Subcutaneous abdominal adipose tissue (tissue), 5 donors: Measurements from ENCODE around the gene PFDN2.
A peak's percentile ranks its signal among the peaks of the same experiment; 100 is the strongest.

Experiments used
- H3K27ac ChIP-seq: one replicate; pipeline ENCODE4 v1.7.0; 2013; ENCODE audit warnings: low read depth, mild to moderate bottlenecking, inconsistent platforms, low read length, moderate library complexity
- H3K27me3 ChIP-seq, 5 donors: one replicate each; pipeline ENCODE4 v1.7.0; 2013; ENCODE audit warnings: low read length in 5 of 5, inconsistent platforms in 1 of 5; ENCODE audit not compliant: control insufficient read depth in 5 of 5, insufficient read depth in 4 of 5
- H3K36me3 ChIP-seq, 5 donors: one replicate each; pipeline ENCODE4 v1.7.0; 2013; ENCODE audit warnings: low read length in 5 of 5; ENCODE audit not compliant: control insufficient read depth in 5 of 5, insufficient read depth in 5 of 5
- H3K4me1 ChIP-seq, 5 donors: one replicate each; pipeline ENCODE4 v1.7.0; 2013; ENCODE audit warnings: low read length in 5 of 5, mild to moderate bottlenecking in 3 of 5, moderate library complexity in 1 of 5; ENCODE audit not compliant: control insufficient read depth in 5 of 5, insufficient read depth in 5 of 5
- H3K4me3 ChIP-seq, 5 donors: one replicate each; pipeline ENCODE4 v1.7.0; 2013; ENCODE audit warnings: low read length in 5 of 5, low read depth in 1 of 5
- H3K9ac ChIP-seq, 5 donors: one replicate each; pipeline ENCODE4 v1.7.0; 2013; ENCODE audit warnings: low read length in 5 of 5, mild to moderate bottlenecking in 4 of 5, moderate library complexity in 3 of 5
- H3K9me3 ChIP-seq, 5 donors: one replicate each; pipeline ENCODE4 v1.7.0; 2013; ENCODE audit warnings: low read length in 5 of 5; ENCODE audit not compliant: control insufficient read depth in 5 of 5
- donor health status: healthy.
- donor health status: healthy.
- donor health status: healthy.
- donor health status: healthy.
- donor health status: healthy.

Gene PFDN2

DNA sequence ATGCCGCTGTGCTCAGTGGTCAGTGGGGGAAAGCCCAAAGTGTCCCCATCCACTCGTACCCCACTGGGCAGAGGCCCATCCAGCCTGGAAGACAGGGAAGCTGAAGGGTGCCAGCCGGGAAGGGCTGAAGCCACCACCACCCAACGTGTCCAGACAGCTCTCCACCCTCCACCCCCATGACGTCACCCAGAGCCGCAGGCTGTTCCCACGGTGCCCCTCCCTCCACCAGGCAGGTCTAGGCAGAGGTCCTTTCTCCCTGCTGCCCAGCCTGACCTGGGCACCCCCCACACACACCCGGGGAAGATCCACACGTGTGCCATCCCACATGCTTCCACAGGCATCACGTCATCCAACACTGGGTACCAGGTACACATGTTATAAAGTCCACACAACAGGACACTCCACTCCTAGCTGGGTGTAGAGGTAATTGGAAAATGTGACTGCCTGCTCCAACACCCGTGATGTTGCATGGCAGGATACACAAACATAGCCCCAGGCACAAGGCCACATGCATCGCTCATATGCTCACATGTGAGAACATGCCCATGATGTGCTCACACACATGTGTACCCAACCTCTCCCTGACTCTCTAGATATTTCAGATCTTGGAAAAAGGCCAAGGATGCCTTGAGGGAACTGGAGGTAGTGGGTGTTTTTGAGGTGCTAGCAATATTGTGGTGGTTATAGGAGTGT, 43.0 kb downstream of the PFDN2 start:
- peaks cover 0 to 4% (median 3%) of the 10 kb centered on the region in 5 donors for H3K4me1 ChIP-seq
- no peak overlapping the region for H3K4me3 ChIP-seq
- no peaks in the 10 kb centered on the region for H3K9me3 ChIP-seq
- no peak overlapping the region for H3K27ac ChIP-seq
- H3K36me3 ChIP-seq: no peaks in the 10 kb centered on the region
- H3K9ac ChIP-seq: no peak overlapping the region
- H3K27me3 ChIP-seq: peaks cover 0 to 3% (median 0%) of the 10 kb centered on the region in 5 donors

GRCh38 chr1:161073474-161074121, 44.2 kb downstream of the PFDN2 start:
- Histone ChIP-seq H3K9ac (no peak overlapping the region), H3K36me3 (no peaks in the 10 kb centered on the region), H3K27ac (no peak overlapping the region), H3K4me1 (peaks cover 0 to 8% (median 8%) of the 10 kb centered on the region in 5 donors), H3K9me3 (no peaks in the 10 kb centered on the region), H3K27me3 (no peaks in the 10 kb centered on the region), H3K4me3 (no peak overlapping the region)

DNA sequence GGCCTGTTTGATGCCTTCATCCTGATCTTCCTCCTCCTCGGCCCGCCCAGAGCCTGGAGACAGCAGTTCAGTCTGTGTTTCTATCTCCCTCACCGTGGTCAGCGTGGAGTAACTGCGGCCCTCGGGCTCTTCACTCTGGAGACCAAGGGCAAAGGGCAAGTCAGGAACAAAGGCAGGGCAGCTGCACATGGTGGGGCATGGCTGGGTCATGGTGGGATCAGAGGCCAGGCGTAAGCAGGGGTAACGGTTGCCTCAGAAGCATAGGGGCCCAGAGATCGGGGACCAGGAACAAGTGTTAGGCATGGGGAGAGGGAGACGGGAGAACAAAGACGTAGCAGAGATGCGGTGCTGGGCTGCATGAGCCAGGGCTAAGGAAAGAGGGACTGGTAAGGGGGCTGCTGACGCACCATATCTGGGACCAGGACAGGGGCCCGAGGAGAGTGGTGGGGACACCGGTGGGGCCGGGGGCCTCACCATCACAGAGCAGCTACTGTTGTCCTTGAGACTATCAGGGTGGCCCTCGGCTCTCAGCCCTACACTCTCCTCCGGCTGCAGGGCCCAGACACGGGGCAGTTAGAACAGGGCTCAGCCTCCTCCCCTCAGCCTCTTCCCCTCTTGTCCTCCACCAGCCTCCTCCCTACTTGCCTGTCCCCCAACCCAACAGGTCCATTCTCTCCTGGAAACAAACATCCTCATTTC, 44.9 kb downstream of the PFDN2 start:
- H3K4me1 ChIP-seq: peaks cover 0 to 11% (median 8%) of the 10 kb centered on the region in 5 donors
- no peaks in the 10 kb centered on the region for H3K36me3 ChIP-seq
- H3K27ac ChIP-seq: no peak overlapping the region

DNA sequence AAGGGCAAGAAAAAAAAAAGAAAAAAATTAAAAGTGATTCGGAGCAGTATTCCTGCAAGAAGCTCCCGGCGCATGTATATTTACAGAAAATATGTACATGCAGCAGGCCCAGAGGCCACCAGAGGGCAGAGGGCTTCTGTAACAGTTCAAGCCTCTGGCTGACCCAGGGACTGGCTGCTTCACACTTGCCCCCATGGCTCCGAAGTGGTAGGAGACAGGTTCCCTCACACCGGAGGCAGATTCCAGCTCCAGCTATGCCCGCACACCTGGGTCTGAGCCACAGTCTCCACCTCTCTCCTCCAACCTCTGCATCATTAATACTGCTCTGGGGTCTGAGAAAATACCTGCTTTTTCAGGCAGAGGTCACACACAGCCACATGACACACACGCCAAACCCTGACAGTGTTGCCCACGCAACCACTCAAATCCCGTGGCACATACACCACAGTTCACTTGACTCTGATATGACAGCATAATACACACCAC, 45.9 kb downstream of the PFDN2 start:
- H3K4me1 ChIP-seq: peaks cover 0 to 16% (median 8%) of the 10 kb centered on the region in 5 donors
- H3K27me3 ChIP-seq: no peaks in the 10 kb centered on the region
- H3K36me3 ChIP-seq: no peaks in the 10 kb centered on the region
- H3K4me3 ChIP-seq: no peak overlapping the region
- no peaks in the 10 kb centered on the region for H3K9me3 ChIP-seq
- H3K9ac ChIP-seq: no peak overlapping the region
- H3K27ac ChIP-seq: no peak overlapping the region

More for the DNA sequence above, 44.9 kb downstream of the PFDN2 start:
- Histone ChIP-seq H3K9ac (no peak overlapping the region), H3K9me3 (no peaks in the 10 kb centered on the region), H3K4me3 (no peak overlapping the region), H3K27me3 (no peaks in the 10 kb centered on the region)

- H3K4me1 ChIP-seq: peaks cover 0 to 16% (median 8%) of the 10 kb centered on the region in 5 donors
- no peak overlapping the region for H3K27ac ChIP-seq
- H3K27me3 ChIP-seq: no peaks in the 10 kb centered on the region
- H3K9ac ChIP-seq: no peak overlapping the region
- H3K36me3 ChIP-seq: no peaks in the 10 kb centered on the region
- H3K9me3 ChIP-seq: no peaks in the 10 kb centered on the region
- no peak overlapping the region for H3K4me3 ChIP-seq
These were observed 47.1 kb downstream of the PFDN2 start for GRCh38 chr1:161070761-161071160.

GRCh38 chr1:161069731-161070270, 48.0 kb downstream of the PFDN2 start, which contains the start of gene ARHGAP30:
TSS of gene ARHGAP30 (minus strand) at chr1:161069891. CDS start at chr1:161069624, 267 bp downstream.
- H3K27ac ChIP-seq: peak within 1 kb of the TSS; percentile 37

GRCh38 chr1:161069241-161069640, 48.6 kb downstream of the PFDN2 start:
- Histone ChIP-seq H3K9me3 (no peaks in the 10 kb centered on the region), H3K4me1 (peaks cover 0 to 16% (median 8%) of the 10 kb centered on the region in 5 donors), H3K27ac (peak overlapping the region; percentile 37), H3K36me3 (no peaks in the 10 kb centered on the region), H3K4me3 (peak overlapping the region; percentile 45 to 73 (median 59)), H3K27me3 (no peaks in the 10 kb centered on the region), H3K9ac (peak overlapping the region in 4 of 5 donors; percentile 41 to 68 (median 62))

More at GRCh38 chr1:161069731-161070270, 48.0 kb downstream of the PFDN2 start, which contains the start of gene ARHGAP30:
- Histone ChIP-seq H3K36me3 (no peaks in the 10 kb centered on the region), H3K4me3 (peak within 1 kb of the TSS; percentile 45 to 73 (median 59)), H3K9ac (peak within 1 kb of the TSS in 4 of 5 donors; percentile 41 to 68 (median 62)), H3K9me3 (no peaks in the 10 kb centered on the region), H3K27me3 (no peaks in the 10 kb centered on the region), H3K4me1 (peaks cover 0 to 16% (median 8%) of the 10 kb centered on the region in 5 donors)

GRCh38 chr1:161068306-161069234, 49.3 kb downstream of the PFDN2 start:
- Histone ChIP-seq H3K4me1 (peaks cover 0 to 16% (median 8%) of the 10 kb centered on the region in 5 donors), H3K9ac (peak overlapping the region in 4 of 5 donors; percentile 41 to 68 (median 62)), H3K27ac (peak overlapping the region; percentile 37), H3K36me3 (no peaks in the 10 kb centered on the region), H3K27me3 (no peaks in the 10 kb centered on the region), H3K4me3 (peak overlapping the region; percentile 45 to 73 (median 59)), H3K9me3 (no peaks in the 10 kb centered on the region)

- Histone ChIP-seq H3K4me1 (peaks cover 0 to 16% (median 4%) of the 10 kb centered on the region in 5 donors), H3K27me3 (no peaks in the 10 kb centered on the region), H3K9me3 (no peaks in the 10 kb centered on the region), H3K27ac (no peak overlapping the region), H3K36me3 (no peaks in the 10 kb centered on the region), H3K4me3 (no peak overlapping the region), H3K9ac (no peak overlapping the region)
These were observed 51.1 kb downstream of the PFDN2 start for GRCh38 chr1:161066694-161067093.
